Mesendoderm (in vitro differentiated cells): ENCODE measurements around the gene ABCC3.

Experiments used
- DNase-seq: peaks from one replicate; pipeline ENCODE4 v3.0.0; 2013
- H2AK5ac ChIP-seq: 2 replicates; pipeline ENCODE4 v1.6.1; 2013; ENCODE audit warnings: low read length, inconsistent platforms
- H2BK120ac ChIP-seq: 2 replicates; pipeline ENCODE4 v1.6.1; 2013; ENCODE audit warnings: low read depth, mild to moderate bottlenecking, low read length, moderate library complexity, mixed read lengths
- H2BK15ac ChIP-seq: replicated peaks from 2 replicates; pipeline ENCODE4 v1.6.1; 2013; ENCODE audit warnings: low read depth, mild to moderate bottlenecking, moderate library complexity
- H2BK5ac ChIP-seq: 2 replicates; pipeline ENCODE4 v1.6.1; 2013; ENCODE audit warnings: low read length, inconsistent platforms
- H3K18ac ChIP-seq: 2 replicates; pipeline ENCODE4 v1.6.1; 2013; ENCODE audit warnings: mild to moderate bottlenecking, low read length, mixed read lengths
- H3K23ac ChIP-seq: one replicate; pipeline ENCODE4 v1.6.1; 2013; ENCODE audit warnings: low read length
- H3K27ac ChIP-seq: 2 replicates; pipeline ENCODE4 v1.5.1; 2013; ENCODE audit warnings: low read depth, mild to moderate bottlenecking, inconsistent platforms, low read length, moderate library complexity
- H3K27me3 ChIP-seq: 2 replicates; pipeline ENCODE4 v1.6.1; 2013; ENCODE audit warnings: low read length, control low read depth, mild to moderate bottlenecking, inconsistent platforms; ENCODE audit not compliant: insufficient read depth, poor library complexity
- H3K36me3 ChIP-seq: 2 replicates; pipeline ENCODE4 v1.6.1; 2013; ENCODE audit warnings: low read length, inconsistent platforms; ENCODE audit not compliant: control insufficient read depth, insufficient read depth
- H3K4ac ChIP-seq: one replicate; pipeline ENCODE4 v1.6.1; 2013; ENCODE audit warnings: low read depth, mild to moderate bottlenecking, low read length, moderate library complexity
- H3K4me1 ChIP-seq: 2 replicates; pipeline ENCODE4 v1.6.1; 2013; ENCODE audit warnings: low read depth, low read length, inconsistent platforms; ENCODE audit not compliant: control insufficient read depth
- H3K4me2 ChIP-seq: 2 replicates; pipeline ENCODE4 v1.6.1; 2013; ENCODE audit warnings: low read length
- H3K4me3 ChIP-seq: 2 replicates; pipeline ENCODE4 v1.5.1; 2013; ENCODE audit warnings: mild to moderate bottlenecking, low read length
- H3K56ac ChIP-seq: one replicate; pipeline ENCODE4 v1.6.1; 2013; ENCODE audit warnings: low read length
- H3K79me1 ChIP-seq: 2 replicates; pipeline ENCODE4 v1.6.1; 2013; ENCODE audit warnings: low read length, inconsistent platforms
- H3K79me2 ChIP-seq: 2 replicates; pipeline ENCODE4 v1.6.1; 2013; ENCODE audit warnings: mild to moderate bottlenecking, low read length; ENCODE audit not compliant: control insufficient read depth, insufficient read depth
- H3K9ac ChIP-seq: 2 replicates; pipeline ENCODE4 v1.6.1; 2013; ENCODE audit warnings: low read length, inconsistent platforms
- H4K5ac ChIP-seq: one replicate; pipeline ENCODE4 v1.6.1; 2013; ENCODE audit warnings: low read length
- H4K8ac ChIP-seq: one replicate; pipeline ENCODE4 v1.6.1; 2013; ENCODE audit warnings: low read depth, mild to moderate bottlenecking, control low read depth, low read length, moderate library complexity
- WGBS: extraction: QIAGEN DNeasy Blood & Tissue Kit; methylation state at CpG from one replicate; pipeline ENCODE4 v1.1.7; 2013; ENCODE audit warnings: low lambda C conversion rate, missing lambda C conversion rate; ENCODE audit not compliant: insufficient coverage; ENCODE audit errors: extremely low coverage; 5-methylcytosine and 5-hydroxymethylcytosine counted together

Gene ABCC3

DNA sequence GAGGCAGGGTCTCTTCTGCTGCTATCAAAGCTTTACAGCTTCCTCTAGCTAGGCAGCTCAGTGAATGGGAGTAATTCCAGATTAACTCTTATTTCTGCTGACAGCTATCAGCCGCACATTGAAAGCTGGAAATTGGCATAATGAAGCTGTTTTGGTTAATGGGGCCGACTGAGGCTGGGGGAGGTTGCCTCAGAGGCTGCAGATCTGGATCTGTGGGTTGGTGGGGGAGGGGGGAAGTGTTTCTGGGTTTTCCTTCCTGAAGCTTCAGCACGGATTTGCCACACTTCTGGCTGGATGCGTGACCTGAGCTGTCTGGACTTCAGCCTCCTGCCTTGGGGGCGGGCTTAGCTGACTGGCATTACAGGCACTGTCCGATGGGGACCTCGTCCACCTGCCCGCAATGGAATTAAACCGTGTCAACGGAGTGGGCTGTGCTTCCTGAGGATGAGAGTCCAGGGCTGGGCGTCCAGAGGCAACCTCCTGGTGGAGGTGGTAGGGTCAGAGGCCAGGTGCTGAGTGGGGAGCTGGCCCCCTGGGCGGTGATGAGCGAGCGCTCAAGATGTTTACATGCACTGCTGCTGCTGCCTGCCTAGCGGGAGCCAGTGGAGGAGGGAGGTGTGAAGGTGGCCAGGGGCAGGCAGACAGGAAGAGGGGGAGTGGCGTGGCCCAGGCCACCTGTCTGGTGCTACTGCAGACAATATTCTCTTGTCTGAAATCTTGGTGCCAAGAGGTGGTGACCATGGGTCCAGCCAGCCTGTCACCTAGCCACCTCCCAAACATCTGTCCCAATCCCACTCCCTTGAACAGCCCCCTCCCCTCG lies 6.7 kb upstream of the ABCC3 start:
- Histone ChIP-seq H2BK120ac (no peak overlapping the region), H3K4ac (no peak overlapping the region), H3K27ac (no peak overlapping the region), H2BK5ac (no peak overlapping the region), H3K23ac (no peak overlapping the region), H3K56ac (peak overlapping the region; percentile 25), H3K9ac (no peak overlapping the region), H3K79me1 (no peaks in the 10 kb centered on the region), H3K4me3 (no peak overlapping the region), H3K4me2 (peak overlapping the region; percentile 55), H3K36me3 (no peaks in the 10 kb centered on the region), H2AK5ac (no peak overlapping the region), H2BK15ac (no peak overlapping the region), H3K4me1 (peaks cover 10% of the 10 kb centered on the region), H4K8ac (no peak overlapping the region), H3K79me2 (no peaks in the 10 kb centered on the region), H4K5ac (no peak overlapping the region), H3K18ac (no peak overlapping the region), H3K27me3 (no peaks in the 10 kb centered on the region)
- peak; percentile 70 for DNase-seq
- WGBS = no CpG with 5 or more reads among the region's 17 CpGs

DNA sequence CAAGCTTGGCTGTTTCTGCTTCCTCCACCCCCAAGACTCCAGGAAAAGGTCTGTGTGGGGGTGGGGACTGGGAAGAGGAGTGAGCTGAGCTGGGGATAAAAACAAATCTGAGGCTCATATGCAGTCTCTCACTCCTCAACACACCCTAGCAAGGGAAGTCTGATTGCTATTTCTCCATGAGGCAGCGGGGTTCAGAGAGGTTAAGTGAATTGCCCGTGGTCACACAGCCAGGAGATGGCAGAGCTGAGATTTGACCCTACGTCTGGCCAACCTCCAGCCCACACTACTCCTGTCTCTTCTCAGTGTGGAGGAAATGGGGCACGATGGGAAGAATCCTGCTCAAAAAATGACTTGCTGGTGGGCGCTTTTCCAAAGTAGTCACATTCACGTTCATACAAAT lies 4.8 kb upstream of the ABCC3 start:
- no peak overlapping the region for H4K8ac ChIP-seq
- no peak overlapping the region for H4K5ac ChIP-seq
- H3K4me3 ChIP-seq = no peak overlapping the region
- no peak overlapping the region for H3K4ac ChIP-seq
- H2BK5ac ChIP-seq = no peak overlapping the region
- H3K36me3 ChIP-seq = no peaks in the 10 kb centered on the region
- H3K23ac ChIP-seq = no peak overlapping the region
- no peak overlapping the region for H2BK15ac ChIP-seq
- no peak overlapping the region for H3K27ac ChIP-seq
- no peak overlapping the region for H3K56ac ChIP-seq
- no CpG with 5 or more reads among the region's 6 CpGs for whole genome bisulfite sequencing
- H3K4me2 ChIP-seq = no peak overlapping the region
- no peak overlapping the region for H2BK120ac ChIP-seq
- H3K4me1 ChIP-seq = peaks cover 10% of the 10 kb centered on the region
- DNase-seq = no peak
- no peak overlapping the region for H3K18ac ChIP-seq
- H3K79me2 ChIP-seq = no peaks in the 10 kb centered on the region
- H3K79me1 ChIP-seq = no peaks in the 10 kb centered on the region
- H3K27me3 ChIP-seq = peaks cover 14% of the 10 kb centered on the region
- H3K9ac ChIP-seq = no peak overlapping the region
- no peak overlapping the region for H2AK5ac ChIP-seq

DNA sequence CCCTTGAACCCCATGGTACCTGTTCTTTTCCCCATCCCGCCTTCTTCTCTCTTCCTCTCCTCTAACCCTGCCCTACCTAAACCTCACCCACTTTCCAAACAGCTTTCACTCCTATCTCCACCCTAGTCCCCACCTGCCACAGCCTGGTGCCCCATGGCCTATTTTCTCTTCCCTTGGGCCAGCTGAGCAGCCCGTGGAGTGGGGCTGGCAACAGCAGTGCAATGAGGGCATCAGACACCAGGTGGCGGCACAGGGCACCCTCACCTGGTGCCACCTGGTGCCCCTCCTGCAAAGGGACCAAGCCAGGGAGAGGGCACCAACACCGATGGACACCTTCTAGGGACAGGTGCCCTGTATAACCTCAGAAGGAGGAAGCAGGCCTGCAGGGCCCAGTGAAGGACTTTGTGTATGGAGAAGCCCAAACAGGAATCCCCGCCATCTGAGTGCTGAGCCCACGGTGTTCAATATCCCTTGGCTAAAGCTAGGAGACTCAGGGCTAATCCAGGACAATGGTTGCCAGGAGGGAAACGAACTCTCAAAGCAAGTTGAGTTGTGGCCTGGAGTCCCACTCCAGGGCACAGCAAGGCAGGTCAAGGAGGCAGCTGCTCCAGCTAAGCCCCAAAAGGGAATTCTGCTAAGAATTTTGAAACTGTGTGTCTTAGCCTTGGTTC lies 4.0 kb upstream of the ABCC3 start:
- Histone ChIP-seq H3K4ac (no peak overlapping the region), H3K4me2 (no peak overlapping the region), H3K27ac (no peak overlapping the region), H2BK120ac (no peak overlapping the region), H2AK5ac (no peak overlapping the region), H3K56ac (no peak overlapping the region), H4K5ac (no peak overlapping the region), H2BK15ac (no peak overlapping the region), H3K4me3 (no peak overlapping the region), H2BK5ac (no peak overlapping the region), H3K9ac (no peak overlapping the region), H3K36me3 (no peaks in the 10 kb centered on the region), H3K27me3 (peaks cover 21% of the 10 kb centered on the region), H3K79me1 (no peaks in the 10 kb centered on the region), H4K8ac (no peak overlapping the region), H3K23ac (no peak overlapping the region), H3K79me2 (no peaks in the 10 kb centered on the region), H3K18ac (no peak overlapping the region), H3K4me1 (peaks cover 10% of the 10 kb centered on the region)
- no CpG with 5 or more reads among the region's 7 CpGs for WGBS
- no peak for DNase-seq

DNA sequence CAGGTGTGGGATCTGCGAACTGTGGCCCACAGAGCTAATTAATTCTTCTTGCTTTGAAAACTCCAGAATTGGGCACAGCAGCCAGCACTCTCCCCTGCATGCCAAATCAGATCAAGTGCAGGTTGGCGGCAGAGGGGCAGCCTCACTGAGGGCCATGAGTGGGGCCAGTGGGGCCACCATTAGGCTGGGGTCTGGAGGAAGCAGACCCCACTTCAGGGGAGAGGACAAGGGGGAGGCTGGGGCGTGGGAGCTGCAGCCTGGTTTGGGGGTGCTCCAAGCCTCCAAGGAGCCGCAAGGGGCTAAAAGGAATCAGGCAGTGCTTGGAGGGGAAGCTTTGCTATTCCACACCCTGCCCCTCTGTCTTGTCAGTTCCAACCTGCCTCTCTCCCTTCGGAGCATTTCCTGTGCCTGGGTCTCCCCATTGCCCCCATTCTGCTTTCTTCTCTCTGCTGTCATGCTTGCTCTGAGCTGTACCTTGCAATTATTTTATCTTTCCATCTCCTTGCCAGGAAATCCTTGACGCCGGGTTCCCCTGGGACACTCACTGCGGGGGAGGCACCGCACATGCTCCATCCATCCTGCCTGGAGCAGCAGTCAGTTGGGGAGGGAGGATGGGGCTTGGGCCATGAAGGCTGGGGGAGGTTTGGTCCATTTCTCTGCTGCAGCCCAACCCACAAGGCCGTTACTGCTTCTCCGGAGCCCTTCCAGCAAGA lies 3.3 kb upstream of the ABCC3 start:
- no peak overlapping the region for H4K5ac ChIP-seq
- H3K79me2 ChIP-seq = no peaks in the 10 kb centered on the region
- no peak overlapping the region for H3K9ac ChIP-seq
- no peak overlapping the region for H3K27ac ChIP-seq
- H2BK120ac ChIP-seq = no peak overlapping the region
- H2AK5ac ChIP-seq = no peak overlapping the region
- no peak overlapping the region for H3K56ac ChIP-seq
- H2BK15ac ChIP-seq = no peak overlapping the region
- H3K27me3 ChIP-seq = peaks cover 24% of the 10 kb centered on the region
- no CpG with 5 or more reads among the region's 11 CpGs for WGBS
- no peak overlapping the region for H3K18ac ChIP-seq
- no peak overlapping the region for H4K8ac ChIP-seq
- H2BK5ac ChIP-seq = no peak overlapping the region
- H3K4me1 ChIP-seq = peaks cover 10% of the 10 kb centered on the region
- H3K36me3 ChIP-seq = no peaks in the 10 kb centered on the region
- H3K4ac ChIP-seq = no peak overlapping the region
- H3K79me1 ChIP-seq = no peaks in the 10 kb centered on the region
- no peak for DNase-seq
- no peak overlapping the region for H3K23ac ChIP-seq
- H3K4me2 ChIP-seq = no peak overlapping the region
- H3K4me3 ChIP-seq = no peak overlapping the region

DNA sequence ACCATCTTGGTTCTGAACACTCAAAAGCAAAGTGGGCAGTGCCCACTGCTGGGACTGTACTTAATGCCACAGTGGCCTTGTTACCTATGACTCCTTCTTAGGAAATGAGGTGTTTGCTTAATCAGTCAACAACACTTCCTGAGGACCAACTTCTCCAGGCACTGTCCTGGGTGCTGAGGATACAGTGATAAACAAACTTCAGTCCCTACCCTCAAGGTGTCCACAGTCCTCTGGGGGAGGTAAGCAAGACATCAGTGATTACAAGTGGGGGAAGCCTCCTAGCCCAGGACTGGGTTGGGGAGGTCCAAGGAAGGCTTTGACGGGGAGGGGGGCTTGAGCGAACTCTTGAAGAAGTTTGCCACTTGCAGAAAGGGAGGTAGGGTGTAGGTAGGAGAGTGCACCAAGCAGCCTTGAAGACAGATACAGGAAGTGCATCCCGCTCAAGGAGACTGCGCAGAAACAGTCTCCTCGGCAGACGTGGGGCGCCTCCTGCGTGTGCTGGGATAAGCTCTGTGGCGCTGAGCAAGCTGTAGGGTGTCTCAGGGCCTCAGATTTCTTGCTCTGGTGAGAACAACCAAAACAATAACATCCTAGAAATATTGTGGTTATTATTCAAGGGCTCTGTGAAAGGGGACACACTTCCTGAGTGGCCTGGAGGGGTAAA lies 2.6 kb upstream of the ABCC3 start:
- no peaks in the 10 kb centered on the region for H3K79me2 ChIP-seq
- H3K27ac ChIP-seq = no peak overlapping the region
- H3K4me2 ChIP-seq = no peak overlapping the region
- H3K4me1 ChIP-seq = peaks cover 10% of the 10 kb centered on the region
- no peak overlapping the region for H3K4ac ChIP-seq
- peaks cover 24% of the 10 kb centered on the region for H3K27me3 ChIP-seq
- no peak overlapping the region for H3K23ac ChIP-seq
- no peak overlapping the region for H2BK120ac ChIP-seq
- H4K8ac ChIP-seq = no peak overlapping the region
- no peak overlapping the region for H3K56ac ChIP-seq
- no peaks in the 10 kb centered on the region for H3K79me1 ChIP-seq
- no peak for DNase-seq
- no peak overlapping the region for H4K5ac ChIP-seq
- no peak overlapping the region for H2AK5ac ChIP-seq
- no peak overlapping the region for H3K4me3 ChIP-seq
- no peak overlapping the region for H3K18ac ChIP-seq
- no peak overlapping the region for H2BK15ac ChIP-seq
- WGBS = no CpG with 5 or more reads among the region's 9 CpGs
- H2BK5ac ChIP-seq = no peak overlapping the region
- no peak overlapping the region for H3K9ac ChIP-seq
- no peaks in the 10 kb centered on the region for H3K36me3 ChIP-seq
